ENCODE data around the gene GNG2. TPM values are rescaled to one million over a fixed set of nuclear protein-coding genes. Genes with fewer than 3 reads are reported as not detected.

Gene GNG2
- total RNA-seq, 1 experiment from 2014 or later, result 0.33 TPM

GRCh38 chr14:51846631-51847488 is 13.6 kb upstream of the GNG2 start:
- Histone ChIP-seq H2AFZ (no peak overlapping the region), H3K9me2 (ENCODE audit: insufficient read depth) (no peaks in the 10 kb centered on the region), H3K4me3 (no peak overlapping the region), H4K20me1 (ENCODE audit: insufficient read depth) (no peaks in the 10 kb centered on the region), H3K27me3 (ENCODE audit: insufficient read depth, low read depth) (no peaks in the 10 kb centered on the region), H3K4me2 (no peak overlapping the region), H3K27ac (no peak overlapping the region), H3K36me3 (ENCODE audit: low read depth) (no peaks in the 10 kb centered on the region), H3K79me2 (ENCODE audit: low read depth) (no peaks in the 10 kb centered on the region), H3K4me1 (replicated peaks; ENCODE audit: insufficient read depth) (peaks cover 6% of the 10 kb centered on the region; the same call in 1 of the 2 replicates), H3K9me3 (ENCODE audit: insufficient read depth, low read depth) (no peaks in the 10 kb centered on the region), H3F3A (ENCODE audit: insufficient read depth, low read depth) (no peaks in the 10 kb centered on the region)
- ChIA-PET POLR2A (ENCODE audit: unreplicated experiment) (no interaction called here), CTCF (no interaction called here)
- BruUV-seq (replicated peaks), result no TSS peak
- no peak for DNase-seq
- no peak for TF ChIP-seq EZH2 (IDR thresholded peaks at IDR 0.05; ENCODE audit: low read depth)
- TF ChIP-seq CTCF (conservative IDR thresholded peaks at IDR 0.05), result no peak
- intact Hi-C loops (cut with micrococcal nuclease; ENCODE audit: unreplicated experiment), result no loop called here

- intact Hi-C loops (cut with micrococcal nuclease; ENCODE audit: unreplicated experiment), result no loop called here
- CTCF ChIA-PET, result no interaction called here
- H2AFZ ChIP-seq, result no peak overlapping the region
Observed at GRCh38 chr14:51847489-51847796, 13.0 kb upstream of the GNG2 start.

GRCh38 chr14:51848120-51848519 is 12.3 kb upstream of the GNG2 start:
- intact Hi-C loops (cut with micrococcal nuclease; ENCODE audit: unreplicated experiment), result no loop called here
- Histone ChIP-seq H4K20me1 (ENCODE audit: insufficient read depth) (no peaks in the 10 kb centered on the region), H3K4me3 (no peak overlapping the region), H3K9me2 (ENCODE audit: insufficient read depth) (no peaks in the 10 kb centered on the region), H3K27ac (no peak overlapping the region), H3F3A (ENCODE audit: insufficient read depth, low read depth) (no peaks in the 10 kb centered on the region), H3K27me3 (ENCODE audit: insufficient read depth, low read depth) (no peaks in the 10 kb centered on the region), H3K4me2 (no peak overlapping the region), H3K36me3 (ENCODE audit: low read depth) (no peaks in the 10 kb centered on the region), H3K79me2 (ENCODE audit: low read depth) (no peaks in the 10 kb centered on the region), H2AFZ (no peak overlapping the region), H3K4me1 (replicated peaks; ENCODE audit: insufficient read depth) (peaks cover 6% of the 10 kb centered on the region; the same call in 1 of the 2 replicates), H3K9me3 (ENCODE audit: insufficient read depth, low read depth) (no peaks in the 10 kb centered on the region)
- ChIA-PET CTCF (no interaction called here), POLR2A (ENCODE audit: unreplicated experiment) (no interaction called here)
- TF ChIP-seq CTCF (conservative IDR thresholded peaks at IDR 0.05), result no peak
- no peak for TF ChIP-seq EZH2 (IDR thresholded peaks at IDR 0.05; ENCODE audit: low read depth)
- no peak for DNase-seq
- BruUV-seq (replicated peaks), result no TSS peak

More at GRCh38 chr14:51847489-51847796, 13.0 kb upstream of the GNG2 start:
- Histone ChIP-seq H3K4me2 (no peak overlapping the region), H3K36me3 (ENCODE audit: low read depth) (no peaks in the 10 kb centered on the region), H3K27ac (no peak overlapping the region), H4K20me1 (ENCODE audit: insufficient read depth) (no peaks in the 10 kb centered on the region), H3K4me1 (replicated peaks; ENCODE audit: insufficient read depth) (peaks cover 6% of the 10 kb centered on the region; the same call in 1 of the 2 replicates), H3K9me3 (ENCODE audit: insufficient read depth, low read depth) (no peaks in the 10 kb centered on the region), H3K27me3 (ENCODE audit: insufficient read depth, low read depth) (no peaks in the 10 kb centered on the region), H3K79me2 (ENCODE audit: low read depth) (no peaks in the 10 kb centered on the region), H3K9me2 (ENCODE audit: insufficient read depth) (no peaks in the 10 kb centered on the region), H3K4me3 (no peak overlapping the region), H3F3A (ENCODE audit: insufficient read depth, low read depth) (no peaks in the 10 kb centered on the region)
- POLR2A ChIA-PET (ENCODE audit: unreplicated experiment), result no interaction called here
- BruUV-seq (replicated peaks), result no TSS peak
- no peak for TF ChIP-seq CTCF (conservative IDR thresholded peaks at IDR 0.05)
- no peak for TF ChIP-seq EZH2 (IDR thresholded peaks at IDR 0.05; ENCODE audit: low read depth)
- no peak for DNase-seq

Data from PC-9 (cell line).